ENCODE measurements around the gene KRTAP9-1.

- TF ChIP-seq CTCF (IDR thresholded peaks at IDR 0.05) (no peak), POLR2A (IDR thresholded peaks at IDR 0.05) (no peak), EP300 (IDR thresholded peaks at IDR 0.05) (no peak)
Measured at GRCh38 chr17:41167561-41167960, 22.1 kb upstream of the KRTAP9-1 start.
